ENCODE data around the gene SNRNP25. TPM values are rescaled to one million over a fixed set of nuclear protein-coding genes. Genes with fewer than 3 reads are reported as not detected.

SNRNP25 gene
- total RNA-seq, 2 experiments from 2014 or later = 62.3 to 63.2 TPM

DNA sequence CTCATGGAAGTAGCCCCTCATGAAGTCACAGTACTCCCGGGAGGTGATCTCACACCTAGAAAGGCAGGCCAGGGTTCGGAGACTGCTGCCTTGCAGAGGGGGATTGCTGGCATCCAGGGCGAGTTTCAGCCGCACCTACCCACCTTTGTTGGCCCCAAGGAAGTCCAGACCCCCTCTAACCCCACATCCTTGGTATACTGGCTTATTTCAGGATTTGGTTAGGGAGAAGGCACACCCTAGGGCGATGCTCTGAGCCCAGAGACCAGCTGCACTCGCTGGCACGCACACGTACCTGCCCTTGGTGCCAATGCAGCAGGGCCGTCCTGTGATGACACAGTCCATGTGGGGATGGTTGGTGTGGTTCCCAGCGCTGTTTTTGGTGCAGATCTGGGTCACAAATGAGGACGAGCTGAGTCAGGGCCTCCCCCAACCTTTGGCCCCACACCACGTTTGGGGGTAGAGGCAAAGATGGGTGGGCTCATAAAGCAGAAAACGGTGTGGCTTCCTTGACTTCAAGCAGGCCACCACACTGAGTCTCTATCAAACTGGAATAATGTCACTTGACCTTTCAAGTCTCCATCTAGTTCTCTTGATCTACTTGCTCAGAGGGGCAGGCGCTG lies 5.9 kb downstream of the SNRNP25 start:
- Mint-ChIP-seq H3K4me3 (no peak overlapping the region), H3K9me3 (ENCODE audit: insufficient read depth) (no peaks in the 10 kb centered on the region), H3K27me3 (ENCODE audit: low read depth) (no peaks in the 10 kb centered on the region), H3K4me1 (ENCODE audit: low read depth) (peaks cover 11% of the 10 kb centered on the region), H3K36me3 (ENCODE audit: low read depth) (peaks cover 5% of the 10 kb centered on the region), H3K27ac (no peak overlapping the region)
- ATAC-seq (no peak), DNase-seq (no peak)
- ChIA-PET POLR2A (no interaction called here), CTCF (interaction anchor here (2.0 to 9.2 kb wide), 2 partner anchors 36 to 47 kb away, joined by 7 to 265 read pairs; no protein-coding TSS in a partner anchor)

DNA sequence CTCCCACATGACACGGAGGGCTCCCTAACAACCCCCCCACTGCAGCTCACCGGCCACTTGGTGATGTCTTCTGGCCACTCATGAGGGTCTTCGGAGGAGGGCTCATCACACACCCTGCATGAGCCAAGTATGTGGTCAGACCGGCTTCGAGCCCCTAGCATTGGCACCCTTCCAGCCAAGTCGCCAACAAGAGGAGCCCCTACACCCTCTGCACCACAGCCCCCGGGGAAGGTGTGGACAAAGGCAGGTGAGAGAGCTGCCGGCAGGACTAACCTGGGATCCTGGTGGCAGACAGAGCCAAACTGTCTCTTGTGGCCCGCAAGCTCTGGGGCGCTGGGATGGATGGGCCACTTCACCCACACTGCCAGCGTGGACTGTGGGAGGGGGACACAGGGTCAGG lies 6.5 kb downstream of the SNRNP25 start:
- Mint-ChIP-seq H3K36me3 (ENCODE audit: low read depth) (peaks cover 5% of the 10 kb centered on the region), H3K9me3 (ENCODE audit: insufficient read depth) (no peaks in the 10 kb centered on the region), H3K27me3 (ENCODE audit: low read depth) (no peaks in the 10 kb centered on the region), H3K4me3 (no peak overlapping the region), H3K4me1 (ENCODE audit: low read depth) (peaks cover 8% of the 10 kb centered on the region), H3K27ac (no peak overlapping the region)
- CTCF ChIA-PET = interaction anchor here (2.0 to 9.2 kb wide), 2 partner anchors 36 to 47 kb away, joined by 7 to 265 read pairs; no protein-coding TSS in a partner anchor
- ATAC-seq (no peak), DNase-seq (no peak)
- POLR2A ChIA-PET = no interaction called here

DNA sequence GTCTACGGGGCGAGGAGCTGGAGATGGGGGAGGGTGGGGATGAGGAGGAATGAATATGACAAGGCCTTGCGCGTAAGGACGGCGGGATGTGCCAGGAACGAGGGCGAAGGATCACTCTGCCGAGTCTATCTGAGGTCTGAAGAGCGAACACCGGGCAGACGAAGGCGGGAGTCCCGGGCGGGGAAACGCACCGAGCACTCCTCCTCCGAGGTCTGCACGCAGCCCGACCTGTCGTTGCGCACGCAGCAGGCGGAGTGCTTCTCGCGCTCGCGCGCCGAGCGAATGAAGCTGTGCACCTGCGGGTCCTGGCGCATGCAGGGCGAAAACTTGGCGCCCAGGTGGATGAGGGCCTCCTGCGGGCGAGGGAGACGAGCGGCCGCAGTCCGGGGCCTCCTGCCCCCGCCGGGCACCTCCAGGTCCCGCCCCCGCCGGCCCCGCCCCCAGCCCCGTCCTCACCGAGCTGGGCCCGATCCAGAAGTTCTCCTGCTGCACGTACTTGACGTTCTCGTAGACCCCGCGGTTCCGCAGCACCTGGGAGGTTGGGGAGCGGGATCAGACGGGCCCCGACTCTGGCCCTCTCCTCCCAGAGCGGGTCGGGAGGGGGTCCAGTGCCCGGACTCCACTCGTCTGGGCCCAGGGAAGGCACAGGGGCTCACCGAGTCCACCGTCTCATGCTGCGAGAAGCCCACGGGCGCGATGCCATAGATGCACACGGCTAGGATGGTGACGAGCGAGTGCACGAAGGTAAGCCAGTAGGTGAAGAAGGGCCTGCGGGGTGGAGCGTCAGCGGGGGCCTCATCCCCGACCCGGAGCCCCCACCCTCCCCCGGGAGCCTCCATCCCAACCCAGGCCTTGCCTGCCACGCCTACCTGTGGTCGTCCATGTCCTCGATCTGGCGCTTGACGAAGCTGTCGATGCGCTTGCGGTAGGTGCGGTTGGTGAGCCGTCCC lies 7.6 kb downstream of the SNRNP25 start:
- peaks cover 7% of the 10 kb centered on the region for H3K4me1 Mint-ChIP-seq (ENCODE audit: low read depth)
- ChIA-PET CTCF (interaction anchor here (2.0 to 9.2 kb wide), 2 partner anchors 35 to 46 kb away, joined by 7 to 265 read pairs; no protein-coding TSS in a partner anchor), POLR2A (no interaction called here)
- H3K4me3 Mint-ChIP-seq = no peak overlapping the region
- H3K27ac Mint-ChIP-seq = no peak overlapping the region
- no peaks in the 10 kb centered on the region for H3K9me3 Mint-ChIP-seq (ENCODE audit: insufficient read depth)
- no peaks in the 10 kb centered on the region for H3K27me3 Mint-ChIP-seq (ENCODE audit: low read depth)
- DNase-seq (no peak), ATAC-seq (no peak)
- peaks cover 5% of the 10 kb centered on the region for H3K36me3 Mint-ChIP-seq (ENCODE audit: low read depth)

DNA sequence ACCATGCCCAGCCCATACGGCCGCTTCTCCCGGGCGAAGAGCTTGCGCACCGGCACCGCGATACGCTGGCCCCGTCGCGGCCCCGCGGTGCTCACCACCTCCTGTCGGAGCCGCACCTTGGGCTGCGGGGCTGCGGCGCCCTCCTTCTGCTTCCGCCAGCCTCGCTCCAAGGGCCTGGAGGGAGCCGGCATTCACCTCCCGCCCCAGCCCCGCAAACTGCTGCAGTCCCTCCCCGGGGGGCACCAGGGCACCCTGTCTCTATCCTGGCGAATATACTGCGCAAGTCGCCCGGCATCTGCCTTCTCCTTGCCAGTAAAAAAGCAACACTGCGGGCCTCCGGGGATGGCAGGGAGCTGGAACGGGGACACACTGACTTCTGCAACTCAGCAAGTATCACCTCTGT lies 8.3 kb downstream of the SNRNP25 start:
- Mint-ChIP-seq H3K9me3 (ENCODE audit: insufficient read depth) (no peaks in the 10 kb centered on the region), H3K27ac (no peak overlapping the region), H3K27me3 (ENCODE audit: low read depth) (no peaks in the 10 kb centered on the region), H3K4me1 (ENCODE audit: low read depth) (peaks cover 5% of the 10 kb centered on the region), H3K36me3 (ENCODE audit: low read depth) (peaks cover 5% of the 10 kb centered on the region), H3K4me3 (no peak overlapping the region)
- no peak for ATAC-seq
- CTCF ChIA-PET = interaction anchor here (9.2 kb wide), 1 partner anchor 34 kb away, joined by 265 read pairs; no protein-coding TSS in a partner anchor
- no peak for DNase-seq
- POLR2A ChIA-PET = interaction anchor here (1.0 kb wide), 1 partner anchor 9 kb away, joined by 5 read pairs; the partner anchor contains the start of gene POLR3K

GRCh38 chr16:62283-62967 lies 8.8 kb downstream of the SNRNP25 start:
- no peak for DNase-seq
- Mint-ChIP-seq H3K4me3 (no peak overlapping the region), H3K27ac (no peak overlapping the region), H3K9me3 (ENCODE audit: insufficient read depth) (no peaks in the 10 kb centered on the region), H3K4me1 (ENCODE audit: low read depth) (peaks cover 5% of the 10 kb centered on the region), H3K27me3 (ENCODE audit: low read depth) (no peaks in the 10 kb centered on the region), H3K36me3 (ENCODE audit: low read depth) (peaks cover 2% of the 10 kb centered on the region)
- ATAC-seq = no peak
- CTCF ChIA-PET = interaction anchor here (5.6 to 9.2 kb wide), 2 partner anchors 33 to 44 kb away, joined by 67 to 265 read pairs; no protein-coding TSS in a partner anchor
- POLR2A ChIA-PET = interaction anchor here (0.6 to 4.3 kb wide), 3 partner anchors 9 to 77 kb away, joined by 3 to 32 read pairs (median 5); partner anchors contain the start of gene POLR3K

- no peak overlapping the region for H3K4me3 Mint-ChIP-seq
- peaks cover 2% of the 10 kb centered on the region for H3K36me3 Mint-ChIP-seq (ENCODE audit: low read depth)
- DNase-seq (no peak), ATAC-seq (no peak)
- no peak overlapping the region for H3K27ac Mint-ChIP-seq
- H3K4me1 Mint-ChIP-seq (ENCODE audit: low read depth) = peaks cover 5% of the 10 kb centered on the region
- CTCF ChIA-PET = interaction anchor here (1.1 to 9.2 kb wide), 4 partner anchors 12 to 43 kb away, joined by 3 to 265 read pairs (median 51); partner anchors contain the start of gene MPG
- H3K27me3 Mint-ChIP-seq (ENCODE audit: low read depth) = no peaks in the 10 kb centered on the region
- POLR2A ChIA-PET = interaction anchor here (0.6 to 4.3 kb wide), 5 partner anchors 10 to 77 kb away, joined by 3 to 32 read pairs (median 5); partner anchors contain the start of genes POLR3K and SNRNP25
- no peaks in the 10 kb centered on the region for H3K9me3 Mint-ChIP-seq (ENCODE audit: insufficient read depth)
Observed at GRCh38 chr16:62968-63391, 9.4 kb downstream of the SNRNP25 start.

- POLR2A ChIA-PET = interaction anchor here (0.7 to 4.3 kb wide), 3 partner anchors 10 to 32 kb away, joined by 3 to 32 read pairs (median 7); partner anchors contain the start of genes POLR3K and SNRNP25
- H3K9me3 Mint-ChIP-seq (ENCODE audit: insufficient read depth) = no peaks in the 10 kb centered on the region
- CTCF ChIA-PET = interaction anchor here (1.1 to 9.2 kb wide), 5 partner anchors 10 to 43 kb away, joined by 3 to 265 read pairs (median 35); partner anchors contain the start of genes MPG, POLR3K and SNRNP25
- no peak overlapping the region for H3K4me3 Mint-ChIP-seq
- H3K27ac Mint-ChIP-seq = no peak overlapping the region
- no peak for ATAC-seq
- no peaks in the 10 kb centered on the region for H3K36me3 Mint-ChIP-seq (ENCODE audit: low read depth)
- DNase-seq = no peak
- H3K27me3 Mint-ChIP-seq (ENCODE audit: low read depth) = no peaks in the 10 kb centered on the region
- peaks cover 5% of the 10 kb centered on the region for H3K4me1 Mint-ChIP-seq (ENCODE audit: low read depth)
Observed at GRCh38 chr16:63466-63865, 9.8 kb downstream of the SNRNP25 start.

DNA sequence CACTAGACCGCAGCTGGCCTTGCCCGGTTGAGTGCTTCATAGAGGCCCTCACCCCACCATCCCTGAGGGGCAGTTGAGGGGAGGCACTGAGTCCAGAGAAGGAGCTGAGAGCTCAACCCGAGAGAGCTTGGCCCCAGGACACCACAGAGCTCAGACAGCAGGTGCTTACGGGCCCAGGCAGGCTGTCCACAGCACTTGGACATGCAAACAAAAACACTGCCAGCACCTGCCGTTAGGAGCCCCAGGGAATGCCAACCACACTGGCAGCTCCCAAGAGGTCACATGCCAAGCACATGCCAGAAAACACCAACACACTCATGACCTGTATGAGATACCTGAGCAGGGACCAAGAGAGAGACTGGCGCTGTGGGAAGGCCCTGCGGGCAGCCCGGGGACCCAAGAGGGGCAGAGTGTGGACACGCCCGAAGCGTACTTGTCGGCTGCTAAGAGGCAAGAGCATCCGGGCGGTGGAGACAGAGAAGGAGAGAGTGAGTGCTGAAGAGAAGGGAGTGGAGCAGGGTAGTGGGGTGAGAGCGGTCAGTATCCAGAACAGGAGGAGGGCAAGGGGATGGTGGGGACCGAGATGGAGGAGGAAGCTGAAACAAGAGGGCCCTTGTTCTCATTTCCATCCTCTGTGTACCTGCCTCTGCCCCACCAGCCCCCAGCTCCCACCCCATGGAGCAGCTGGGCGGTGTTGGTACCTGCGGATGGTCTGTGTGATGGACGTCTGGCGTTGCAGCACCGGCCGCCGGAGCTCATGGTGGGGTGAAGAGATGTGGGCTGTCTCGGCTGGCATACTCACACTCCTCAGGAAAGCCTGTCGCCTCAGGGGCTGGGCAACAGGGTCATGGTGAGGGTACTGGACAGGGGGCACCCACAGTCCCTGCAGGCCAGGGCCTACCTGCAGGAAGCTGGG lies 10.6 kb downstream of the SNRNP25 start:
- Mint-ChIP-seq H3K4me3 (no peak overlapping the region), H3K9me3 (ENCODE audit: insufficient read depth) (no peaks in the 10 kb centered on the region), H3K4me1 (ENCODE audit: low read depth) (peaks cover 5% of the 10 kb centered on the region), H3K27ac (no peak overlapping the region), H3K36me3 (ENCODE audit: low read depth) (no peaks in the 10 kb centered on the region), H3K27me3 (ENCODE audit: low read depth) (peaks cover under 1% of the 10 kb centered on the region)
- ATAC-seq = no peak
- no peak for DNase-seq
- CTCF ChIA-PET = interaction anchor here (0.9 to 9.2 kb wide), 10 partner anchors 11 to 298 kb away, joined by 3 to 265 read pairs (median 18); partner anchors contain the start of genes MPG, POLR3K and SNRNP25
- POLR2A ChIA-PET = interaction anchor here (1.0 to 4.3 kb wide), 3 partner anchors 11 to 31 kb away, joined by 3 to 32 read pairs (median 7); partner anchors contain the start of genes POLR3K and SNRNP25

GRCh38 chr16:64914-65255 lies 11.3 kb downstream of the SNRNP25 start:
- Mint-ChIP-seq H3K36me3 (ENCODE audit: low read depth) (no peaks in the 10 kb centered on the region), H3K4me3 (no peak overlapping the region), H3K9me3 (ENCODE audit: insufficient read depth) (no peaks in the 10 kb centered on the region), H3K4me1 (ENCODE audit: low read depth) (peaks cover 5% of the 10 kb centered on the region), H3K27me3 (ENCODE audit: low read depth) (peaks cover 5% of the 10 kb centered on the region), H3K27ac (no peak overlapping the region)
- ChIA-PET POLR2A (interaction anchor here (1.0 to 4.3 kb wide), 2 partner anchors 12 to 31 kb away, joined by 3 to 32 read pairs; partner anchors contain the start of genes POLR3K and SNRNP25), CTCF (interaction anchor here (0.9 to 9.2 kb wide), 11 partner anchors 11 to 297 kb away, joined by 3 to 265 read pairs (median 11); partner anchors contain the start of genes MPG, POLR3K and SNRNP25)
- ATAC-seq (no peak), DNase-seq (no peak)

- Mint-ChIP-seq H3K27ac (no peak overlapping the region), H3K4me1 (ENCODE audit: low read depth) (peaks cover 5% of the 10 kb centered on the region), H3K9me3 (ENCODE audit: insufficient read depth) (no peaks in the 10 kb centered on the region), H3K36me3 (ENCODE audit: low read depth) (no peaks in the 10 kb centered on the region), H3K4me3 (no peak overlapping the region), H3K27me3 (ENCODE audit: low read depth) (peaks cover 10% of the 10 kb centered on the region)
- ATAC-seq = peak; percentile 90
- DNase-seq = peak; percentile 89
- ChIA-PET POLR2A (interaction anchor here (1.3 to 4.3 kb wide), 3 partner anchors 12 to 30 kb away, joined by 5 to 32 read pairs (median 6); partner anchors contain the start of genes POLR3K and SNRNP25), CTCF (interaction anchor here (0.7 to 9.2 kb wide), 28 partner anchors 10 to 430 kb away, joined by 3 to 265 read pairs (median 5); partner anchors contain the start of genes FAM234A, HBQ1, MPG and POLR3K)
Observed at GRCh38 chr16:65745-66144, 12.1 kb downstream of the SNRNP25 start.
